Tibial nerve (tissue), 4 donors: Measurements from ENCODE around the gene CLPSL1. TPM values are rescaled to one million over a fixed set of nuclear protein-coding genes. Genes with fewer than 3 reads are reported as not detected.

Experiments used
- DNase-seq, 2 donors: peaks; one replicate each; pipeline ENCODE4 v3.0.0-alpha.2; 2019; ENCODE audit warnings: low spot score in 2 of 2
- H3K27ac ChIP-seq, 4 donors: fragments of 200-600 bp; sonication (generic) in 3 of 4; one replicate each; pipeline ENCODE4 v1.5.1; 2017 to 2019; ENCODE audit warnings: mild to moderate bottlenecking in 1 of 4
- H3K27me3 ChIP-seq, 2 donors: fragments of 200-600 bp; sonication (generic) in 1 of 2; one replicate each; pipeline versions ENCODE4 v1.5.1 to v1.6.0; 2017 to 2019
- H3K36me3 ChIP-seq, 3 donors: fragments of 200-600 bp; sonication (generic); one replicate each; pipeline ENCODE4 v1.5.1; 2018 to 2019
- H3K4me1 ChIP-seq, 4 donors: fragments of 200-600 bp; sonication (generic) in 3 of 4; one replicate each; pipeline ENCODE4 v1.5.1; 2017 to 2019
- H3K4me3 ChIP-seq, 4 donors: fragments of 200-600 bp; sonication (generic) in 3 of 4; one replicate each; pipeline ENCODE4 v1.5.1; 2017 to 2019; ENCODE audit warnings: mild to moderate bottlenecking in 1 of 4, moderate library complexity in 1 of 4
- H3K9me3 ChIP-seq, 4 donors: fragments of 200-600 bp; sonication (generic) in 3 of 4; one replicate each; pipeline ENCODE4 v1.5.1; 2017 to 2019
- EP300 ChIP-seq, 2 donors: sonication (generic); formaldehyde crosslinking; IDR thresholded peaks; one replicate each; pipeline ENCODE4 v1.6.1; 2017; ENCODE audit warnings: antibody characterized with exemption in 2 of 2, mild to moderate bottlenecking in 1 of 2
- POLR2A ChIP-seq, 2 donors: fragments of 450-650 bp; IDR thresholded peaks; one replicate each; pipeline ENCODE4 v1.6.1; 2017; ENCODE audit warnings: antibody characterized with exemption in 2 of 2, mild to moderate bottlenecking in 2 of 2, moderate library complexity in 2 of 2
- WGBS, 2 donors: methylation state at CpG; one replicate each; pipeline ENCODE4 v1.1.5; 2018; 5-methylcytosine and 5-hydroxymethylcytosine counted together
- total RNA-seq, 4 donors: library from RNA; depleted of rRNA; stranded (reverse); fragments of >200 nt; gene quantifications; one replicate each; pipeline ENCODE4 v1.1.0, GENCODE V29; 2016
- TF ChIP-seq, protein P1 (sequence below), 5 experiments: fragments of 200-600 bp in 3 of 5; fragments of 450-650 bp in 2 of 5; sonication (generic) in 3 of 5; IDR thresholded peaks; one replicate each; pipeline ENCODE4 v1.5.1; 2016 to 2019; ENCODE audit warnings: antibody characterized with exemption in 5 of 5, mild to moderate bottlenecking in 3 of 5, moderate library complexity in 2 of 5

CLPSL1 gene
- total RNA-seq, 4 donors from 2014 or later: not detected

DNA sequence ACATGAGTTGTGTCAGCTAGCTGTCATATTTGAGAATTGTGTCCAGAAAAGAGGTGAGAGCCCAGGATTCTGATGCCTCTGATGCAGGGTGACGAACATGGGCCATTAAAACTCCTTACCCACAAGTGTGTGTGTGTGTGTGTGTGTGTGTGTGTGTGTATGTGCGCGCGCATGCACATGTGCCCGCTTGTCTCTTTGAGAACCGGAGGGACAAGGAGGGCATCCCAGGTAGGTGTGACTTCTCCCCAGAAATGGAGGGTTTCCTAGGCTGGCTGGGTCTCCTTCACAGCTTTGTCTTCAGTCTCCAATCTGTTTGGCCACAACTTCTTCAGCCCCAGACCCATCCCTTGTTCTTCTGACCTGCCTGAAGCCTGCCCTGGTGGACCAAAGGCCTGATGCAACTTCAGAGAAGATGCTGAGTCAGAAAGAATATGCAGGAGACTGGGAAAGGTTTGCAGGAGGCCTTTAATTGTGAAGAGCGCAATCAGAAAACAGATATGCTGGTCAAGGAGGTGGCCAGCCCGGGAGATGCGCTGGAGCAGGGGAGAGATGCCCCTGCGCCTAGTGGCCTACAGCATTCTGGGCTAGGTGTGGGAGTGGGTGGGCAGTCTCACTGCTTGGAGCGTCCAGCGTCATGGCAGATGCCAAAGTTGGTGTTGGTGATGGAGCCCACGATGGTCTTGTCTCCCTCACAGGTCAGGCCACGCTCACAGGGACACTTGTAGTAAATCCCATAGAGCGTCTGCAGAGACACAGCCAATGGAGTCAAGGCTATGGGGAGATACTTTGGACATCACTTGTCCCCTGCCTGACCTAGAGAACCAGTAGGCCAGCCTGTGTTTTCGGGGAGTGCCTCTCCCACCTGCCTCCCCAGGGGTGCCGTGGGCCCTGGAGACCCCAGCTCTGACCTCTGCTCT, 14.0 kb downstream of the CLPSL1 start:
- H3K4me3 ChIP-seq: no peak overlapping the region
- TF ChIP-seq EP300 (IDR thresholded peaks at IDR 0.05): no peak
- TF ChIP-seq, protein P1, sequence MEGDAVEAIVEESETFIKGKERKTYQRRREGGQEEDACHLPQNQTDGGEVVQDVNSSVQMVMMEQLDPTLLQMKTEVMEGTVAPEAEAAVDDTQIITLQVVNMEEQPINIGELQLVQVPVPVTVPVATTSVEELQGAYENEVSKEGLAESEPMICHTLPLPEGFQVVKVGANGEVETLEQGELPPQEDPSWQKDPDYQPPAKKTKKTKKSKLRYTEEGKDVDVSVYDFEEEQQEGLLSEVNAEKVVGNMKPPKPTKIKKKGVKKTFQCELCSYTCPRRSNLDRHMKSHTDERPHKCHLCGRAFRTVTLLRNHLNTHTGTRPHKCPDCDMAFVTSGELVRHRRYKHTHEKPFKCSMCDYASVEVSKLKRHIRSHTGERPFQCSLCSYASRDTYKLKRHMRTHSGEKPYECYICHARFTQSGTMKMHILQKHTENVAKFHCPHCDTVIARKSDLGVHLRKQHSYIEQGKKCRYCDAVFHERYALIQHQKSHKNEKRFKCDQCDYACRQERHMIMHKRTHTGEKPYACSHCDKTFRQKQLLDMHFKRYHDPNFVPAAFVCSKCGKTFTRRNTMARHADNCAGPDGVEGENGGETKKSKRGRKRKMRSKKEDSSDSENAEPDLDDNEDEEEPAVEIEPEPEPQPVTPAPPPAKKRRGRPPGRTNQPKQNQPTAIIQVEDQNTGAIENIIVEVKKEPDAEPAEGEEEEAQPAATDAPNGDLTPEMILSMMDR (IDR thresholded peaks at IDR 0.05): no peak
- no peak for TF ChIP-seq POLR2A (IDR thresholded peaks at IDR 0.05)
- H3K4me1 ChIP-seq: no peaks in the 10 kb centered on the region
- no peak overlapping the region for H3K27ac ChIP-seq
- no peak for DNase-seq
- no peaks in the 10 kb centered on the region for H3K36me3 ChIP-seq
- no peaks in the 10 kb centered on the region for H3K9me3 ChIP-seq
- H3K27me3 ChIP-seq: peaks cover 0 to 2% of the 10 kb centered on the region in 2 donors
- WGBS, 2 donors: 88 to 89% methylated on average over 17 of the region's 17 CpGs

DNA sequence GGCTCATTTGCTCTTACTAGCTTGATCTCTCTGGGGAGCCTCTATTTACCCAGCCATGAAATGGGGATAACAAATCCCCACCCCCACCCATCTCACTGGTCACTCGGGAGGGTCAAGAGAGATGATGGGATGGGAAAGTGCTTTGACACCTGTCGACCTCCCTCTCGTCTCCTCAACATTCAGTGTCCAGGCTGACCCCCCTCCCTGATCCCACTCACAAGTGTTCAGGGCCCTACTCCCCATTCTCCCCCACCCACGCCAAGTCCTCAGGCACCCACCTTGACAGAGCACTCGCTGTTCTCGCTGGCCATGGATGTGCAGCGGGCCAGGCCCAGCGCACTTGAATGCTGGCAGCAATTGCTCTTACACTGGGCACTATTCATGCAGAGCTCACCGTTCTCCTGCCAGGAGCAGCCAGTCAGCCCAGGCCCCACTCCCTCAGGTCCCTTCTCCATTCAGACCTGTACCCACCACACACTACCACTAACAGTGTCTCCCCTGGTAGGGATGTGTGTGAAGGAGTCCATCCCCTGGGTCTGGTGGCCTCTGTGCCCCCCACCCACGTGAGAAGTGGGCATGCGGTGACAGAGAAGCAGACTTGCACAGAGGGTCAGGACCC, 14.7 kb downstream of the CLPSL1 start:
- TF ChIP-seq POLR2A (IDR thresholded peaks at IDR 0.05) (no peak), EP300 (IDR thresholded peaks at IDR 0.05) (no peak)
- TF ChIP-seq, protein P1 (IDR thresholded peaks at IDR 0.05): no peak
- H3K36me3 ChIP-seq: no peaks in the 10 kb centered on the region
- H3K27ac ChIP-seq: no peak overlapping the region
- H3K27me3 ChIP-seq: no peaks in the 10 kb centered on the region
- no peaks in the 10 kb centered on the region for H3K4me1 ChIP-seq
- H3K9me3 ChIP-seq: no peaks in the 10 kb centered on the region
- 85% methylated on average over 11 of the region's 11 CpGs for WGBS, 2 donors
- no peak for DNase-seq
- no peak overlapping the region for H3K4me3 ChIP-seq

DNA sequence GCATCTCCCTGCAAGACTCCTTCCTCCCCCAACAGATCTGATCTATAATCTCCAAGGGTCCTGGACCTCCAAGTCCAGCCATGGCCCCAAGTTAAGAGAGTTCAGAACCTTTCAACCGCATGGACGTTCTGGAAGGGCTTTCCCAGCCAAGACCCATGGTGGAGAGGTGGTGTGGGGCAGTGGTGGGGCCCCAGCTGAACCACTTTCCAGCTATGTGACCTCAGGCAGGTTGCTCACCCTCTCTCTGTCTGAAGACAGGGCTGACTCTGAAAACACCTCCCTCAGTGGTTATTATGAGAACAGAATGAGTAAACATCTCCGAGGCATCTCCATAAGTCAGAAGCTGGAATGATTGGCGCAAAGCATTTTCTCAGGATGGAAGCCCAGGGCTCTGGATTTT, 15.4 kb downstream of the CLPSL1 start:
- H3K36me3 ChIP-seq: no peaks in the 10 kb centered on the region
- no peak overlapping the region for H3K4me3 ChIP-seq
- no peaks in the 10 kb centered on the region for H3K27me3 ChIP-seq
- no peak overlapping the region for H3K27ac ChIP-seq
- TF ChIP-seq EP300 (IDR thresholded peaks at IDR 0.05): no peak
- TF ChIP-seq, protein P1 (IDR thresholded peaks at IDR 0.05): no peak
- no peak for TF ChIP-seq POLR2A (IDR thresholded peaks at IDR 0.05)
- DNase-seq: no peak
- H3K9me3 ChIP-seq: no peaks in the 10 kb centered on the region
- 81 to 86% methylated on average over 4 of the region's 4 CpGs for WGBS, 2 donors
- no peaks in the 10 kb centered on the region for H3K4me1 ChIP-seq

DNA sequence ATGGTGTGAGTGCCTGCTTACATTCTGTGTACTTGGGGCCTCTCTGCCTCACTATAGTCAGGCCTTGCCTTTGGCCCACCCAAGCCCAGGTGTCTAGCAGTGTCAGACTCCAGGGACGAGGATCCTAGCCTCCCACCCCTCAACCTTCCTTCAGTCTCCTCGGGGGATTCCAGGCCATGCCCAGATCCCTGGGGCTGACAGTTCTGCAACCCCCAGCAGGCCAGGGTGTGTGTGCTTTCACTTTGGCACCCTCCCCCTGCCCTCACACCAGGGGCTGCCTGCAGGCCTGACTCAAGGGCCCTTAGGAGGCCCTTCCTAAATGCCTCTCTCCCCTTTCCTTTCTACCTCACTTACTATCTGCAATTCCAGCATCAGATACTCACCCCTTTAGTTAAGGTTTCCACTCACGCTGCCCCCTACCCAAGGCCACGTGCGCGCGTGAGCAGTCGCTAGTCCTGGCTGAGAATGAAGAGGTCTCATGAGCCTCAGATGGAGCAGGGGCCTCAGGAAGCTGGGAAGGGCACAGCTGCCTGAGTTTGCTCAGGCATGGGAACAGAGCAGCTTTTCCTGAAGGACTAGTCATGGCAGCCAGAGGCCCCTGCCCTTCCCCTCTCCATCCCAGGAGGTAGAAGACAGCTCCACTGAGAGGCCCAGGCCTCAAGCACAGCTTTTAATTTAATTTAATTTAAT, 17.2 kb downstream of the CLPSL1 start:
- no peak for DNase-seq
- Histone ChIP-seq H3K4me1 (no peaks in the 10 kb centered on the region), H3K27me3 (no peaks in the 10 kb centered on the region), H3K9me3 (no peaks in the 10 kb centered on the region), H3K4me3 (no peak overlapping the region), H3K36me3 (no peaks in the 10 kb centered on the region), H3K27ac (no peak overlapping the region)
- 75 to 84% methylated on average over 8 of the region's 8 CpGs for WGBS, 2 donors
- no peak for TF ChIP-seq EP300 (IDR thresholded peaks at IDR 0.05)
- TF ChIP-seq, protein P1 (IDR thresholded peaks at IDR 0.05): no peak

DNA sequence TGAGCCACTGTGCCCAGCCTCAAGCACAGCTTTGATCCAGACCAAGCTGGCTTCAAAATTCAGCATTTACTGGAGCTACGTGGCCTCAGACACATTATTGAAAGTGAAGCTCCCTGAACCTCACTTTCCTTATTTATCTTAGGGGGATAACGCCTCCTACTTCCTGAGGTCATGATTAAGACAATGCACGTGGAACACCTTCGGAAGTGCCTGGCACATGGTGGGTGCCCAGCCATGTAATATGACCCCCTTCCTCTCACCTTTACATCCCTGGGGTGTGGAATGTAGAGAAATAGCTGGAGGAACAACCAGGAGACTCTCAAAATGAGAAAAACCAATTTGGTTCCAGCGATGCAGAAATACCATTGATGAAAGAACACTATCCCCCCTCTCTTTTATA, 17.9 kb downstream of the CLPSL1 start:
- Histone ChIP-seq H3K27ac (no peak overlapping the region), H3K9me3 (no peaks in the 10 kb centered on the region), H3K4me3 (no peak overlapping the region), H3K4me1 (no peaks in the 10 kb centered on the region), H3K36me3 (no peaks in the 10 kb centered on the region), H3K27me3 (no peaks in the 10 kb centered on the region)
- WGBS, 2 donors: 68 to 83% methylated on average over 5 of the region's 5 CpGs
- DNase-seq: no peak
- TF ChIP-seq EP300 (IDR thresholded peaks at IDR 0.05): no peak
- no peak for TF ChIP-seq POLR2A (IDR thresholded peaks at IDR 0.05)
- TF ChIP-seq, protein P1 (IDR thresholded peaks at IDR 0.05): no peak
